ENCODE results near the gene ZBTB22.
"Not testable (repeated sequence)": the region's sequence is repeated elsewhere in the genome, so short reads cannot be mapped to it uniquely, and the experiment has no call there.

Gene ZBTB22

GRCh38 chr6:33359331-33359730 lies 41.8 kb upstream of the ZBTB22 start:
- no peak overlapping the region for H2AFZ ChIP-seq
- H3K4me3 ChIP-seq (ENCODE audit: low read depth, low read length), result no peak overlapping the region
- H3K9me3 ChIP-seq (ENCODE audit: control insufficient read depth, low read length), result no peaks in the 10 kb centered on the region
- no peak for TF ChIP-seq CTCF (IDR thresholded peaks at IDR 0.05)
- H3K27me3 ChIP-seq (ENCODE audit: control insufficient read depth, insufficient read depth, low read length), result no peaks in the 10 kb centered on the region
- no peaks in the 10 kb centered on the region for H3K36me3 ChIP-seq (ENCODE audit: control insufficient read depth, insufficient read depth, low read length)
- H3K4me1 ChIP-seq, result peaks cover 9% of the 10 kb centered on the region
- H3K4me2 ChIP-seq (ENCODE audit: low read length), result no peak overlapping the region
- H3K9ac ChIP-seq, result no peak overlapping the region
- no peaks in the 10 kb centered on the region for H3K79me2 ChIP-seq
- no peak overlapping the region for H3K27ac ChIP-seq

- not testable (repeated sequence) for H3K79me2 ChIP-seq; H2AFZ ChIP-seq; H3K9me3 ChIP-seq (ENCODE audit: control insufficient read depth, low read length); H3K4me2 ChIP-seq (ENCODE audit: low read length); H3K4me3 ChIP-seq (ENCODE audit: low read depth, low read length); H3K27me3 ChIP-seq (ENCODE audit: control insufficient read depth, insufficient read depth, low read length); H3K4me1 ChIP-seq; H3K27ac ChIP-seq; H3K9ac ChIP-seq; H3K36me3 ChIP-seq (ENCODE audit: control insufficient read depth, insufficient read depth, low read length)
These were observed 39.8 kb upstream of the ZBTB22 start for GRCh38 chr6:33357160-33357871.

GRCh38 chr6:33356295-33356694 lies 38.8 kb upstream of the ZBTB22 start:
- Histone ChIP-seq H3K4me3 (ENCODE audit: low read depth, low read length) (no peak overlapping the region), H3K9ac (no peak overlapping the region), H3K36me3 (ENCODE audit: control insufficient read depth, insufficient read depth, low read length) (no peaks in the 10 kb centered on the region), H3K79me2 (no peaks in the 10 kb centered on the region), H3K27me3 (ENCODE audit: control insufficient read depth, insufficient read depth, low read length) (no peaks in the 10 kb centered on the region), H2AFZ (no peak overlapping the region), H3K9me3 (ENCODE audit: control insufficient read depth, low read length) (no peaks in the 10 kb centered on the region), H3K27ac (no peak overlapping the region), H3K4me2 (ENCODE audit: low read length) (no peak overlapping the region), H3K4me1 (no peaks in the 10 kb centered on the region)
- TF ChIP-seq CTCF (IDR thresholded peaks at IDR 0.05), result no peak

GRCh38 chr6:33355860-33356259 lies 38.3 kb upstream of the ZBTB22 start:
- H3K9ac ChIP-seq; H3K36me3 ChIP-seq (ENCODE audit: control insufficient read depth, insufficient read depth, low read length); H3K4me2 ChIP-seq (ENCODE audit: low read length); H3K9me3 ChIP-seq (ENCODE audit: control insufficient read depth, low read length); H3K4me1 ChIP-seq; H3K4me3 ChIP-seq (ENCODE audit: low read depth, low read length); H3K27me3 ChIP-seq (ENCODE audit: control insufficient read depth, insufficient read depth, low read length); H2AFZ ChIP-seq; H3K27ac ChIP-seq; H3K79me2 ChIP-seq: not testable (repeated sequence)

GRCh38 chr6:33347816-33348215 lies 30.3 kb upstream of the ZBTB22 start:
- no peak for TF ChIP-seq CTCF (IDR thresholded peaks at IDR 0.05)
- no peaks in the 10 kb centered on the region for H3K36me3 ChIP-seq (ENCODE audit: control insufficient read depth, insufficient read depth, low read length)
- no peaks in the 10 kb centered on the region for H3K79me2 ChIP-seq
- H3K4me2 ChIP-seq (ENCODE audit: low read length), result no peak overlapping the region
- H3K4me1 ChIP-seq, result no peaks in the 10 kb centered on the region
- H3K9me3 ChIP-seq (ENCODE audit: control insufficient read depth, low read length), result no peaks in the 10 kb centered on the region
- no peak overlapping the region for H3K4me3 ChIP-seq (ENCODE audit: low read depth, low read length)
- no peaks in the 10 kb centered on the region for H3K27me3 ChIP-seq (ENCODE audit: control insufficient read depth, insufficient read depth, low read length)
- no peak overlapping the region for H2AFZ ChIP-seq
- no peak overlapping the region for H3K9ac ChIP-seq
- no peak overlapping the region for H3K27ac ChIP-seq

- H3K9ac ChIP-seq, H3K79me2 ChIP-seq, H3K27ac ChIP-seq: not testable (repeated sequence)
These were observed 29.4 kb upstream of the ZBTB22 start for GRCh38 chr6:33346972-33347371.

More at GRCh38 chr6:33346972-33347371, 29.4 kb upstream of the ZBTB22 start:
- H3K4me1 ChIP-seq; H3K27me3 ChIP-seq (ENCODE audit: control insufficient read depth, insufficient read depth, low read length); H2AFZ ChIP-seq; H3K4me3 ChIP-seq (ENCODE audit: low read depth, low read length); H3K4me2 ChIP-seq (ENCODE audit: low read length); H3K9me3 ChIP-seq (ENCODE audit: control insufficient read depth, low read length); H3K36me3 ChIP-seq (ENCODE audit: control insufficient read depth, insufficient read depth, low read length): not testable (repeated sequence)

Data from parathyroid adenoma (tissue), 2 donors.